K562 (cell line): ENCODE measurements around the gene VPS18. TPM values are rescaled to one million over a fixed set of nuclear protein-coding genes. Genes with fewer than 3 reads are reported as not detected.
A peak's percentile ranks its signal among the peaks of the same experiment; 100 is the strongest.

Source experiments
- HNRNPL ChIP-seq: fragments of 200-400 bp; formaldehyde crosslinking; IDR thresholded peaks from 2 replicates; pipeline ENCODE4 v1.6.1; 2017; ENCODE audit warnings: low read depth, mild to moderate bottlenecking, low read length
- JUNB ChIP-seq: fragments of 450-650 bp; formaldehyde crosslinking; conservative IDR thresholded peaks from 2 replicates; pipeline ENCODE4 v1.4.0; 2020; ENCODE audit warnings: mild to moderate bottlenecking
- LARP7 ChIP-seq: fragments of 450-650 bp; IDR thresholded peaks from 2 replicates; pipeline ENCODE4 v1.6.1; 2016
- PHF8 ChIP-seq: fragments of 200-600 bp; sonication (generic); IDR thresholded peaks from 2 replicates; pipeline ENCODE4 v1.6.1; 2012; ENCODE audit warnings: mixed run types, mild to moderate bottlenecking, inconsistent platforms, low read length, moderate library complexity, borderline replicate concordance
- POLR2G ChIP-seq: fragments of 200-400 bp; formaldehyde crosslinking; IDR thresholded peaks from 2 replicates; pipeline ENCODE4 v1.6.1; 2017; ENCODE audit warnings: low read depth, mild to moderate bottlenecking, antibody characterized with exemption, low read length, moderate library complexity
- RAD21 ChIP-seq, 2 experiments: fragments of 250-450 bp in 1 of 2; fragments of 450-650 bp in 1 of 2; sonication (Bioruptor Pico) in 1 of 2; formaldehyde crosslinking in 1 of 2; IDR thresholded peaks in 1 of 2; conservative IDR thresholded peaks in 1 of 2; 2 replicates each; pipeline versions ENCODE4 v1.4.0 to v1.8.0; 2020 to 2022; ENCODE audit warnings: mild to moderate bottlenecking in 2 of 2, moderate library complexity in 1 of 2
- ZBTB7A ChIP-seq: IDR thresholded peaks from 2 replicates; pipeline ENCODE4 v1.6.1; 2011; ENCODE audit warnings: low read depth, mild to moderate bottlenecking, low read length, moderate library complexity, borderline replicate concordance; ENCODE audit not compliant: control insufficient read depth
- ZFPM2 ChIP-seq: fragments of 250-450 bp; sonication (Bioruptor Pico); IDR thresholded peaks from 2 replicates; pipeline ENCODE4 v1.5.1; 2022; ENCODE audit warnings: mild to moderate bottlenecking
- ZNF175 ChIP-seq: fragments of 200-800 bp; sonication (Bioruptor generic); IDR thresholded peaks from 2 replicates; pipeline ENCODE4 v1.6.1; 2016; ENCODE audit warnings: low read depth, mild to moderate bottlenecking, missing genetic modification characterization, missing compliant biosample characterization
- polyA plus RNA-seq, 8 experiments: library from polyadenylated mRNA; depleted of rRNA in 4 of 8; stranded (reverse) in 5 of 8; unstranded in 3 of 8; fragments of >200 nt; fragmentation: Nextera tagmentation in 2 of 8; fragmentation: Illumina TruSeq in 1 of 8; extraction: Ambion mirVana in 2 of 8; extraction: Trizol in 1 of 8; gene quantifications; 2 replicates each; pipeline versions ENCODE4 v1.2.1 to v1.2.3, GENCODE V29; 2011 to 2014; ENCODE audit warnings: inconsistent platforms in 1 of 8, missing spikeins in 1 of 8
- total RNA-seq, 7 experiments: library from RNA; depleted of rRNA in 6 of 7; stranded (reverse); fragments of >200 nt in 6 of 7; fragmentation: Illumina TruSeq in 2 of 7; extraction: Trizol in 2 of 7; gene quantifications; 2 replicates each; pipeline versions ENCODE4 v1.2.1 to v1.2.3, GENCODE V29; 2011 to 2021; ENCODE audit warnings: low replicate concordance in 1 of 7
- TF ChIP-seq, protein P1 (sequence below): sonication (generic); formaldehyde crosslinking; IDR thresholded peaks from 2 replicates; pipeline ENCODE4 v1.8.0; 2022; ENCODE audit warnings: mild to moderate bottlenecking, missing genetic modification reagents
- TF ChIP-seq, protein P2 (sequence below): fragments of 450-650 bp; IDR thresholded peaks from 2 replicates; pipeline ENCODE4 v1.6.1; 2018; ENCODE audit not compliant: partially characterized antibody
- TF ChIP-seq, protein P3 (sequence below): fragments of 250-450 bp; sonication (Bioruptor Pico); IDR thresholded peaks from 2 replicates; pipeline ENCODE4 v1.4.0; 2020; ENCODE audit warnings: mild to moderate bottlenecking, moderate library complexity, borderline replicate concordance
- TF ChIP-seq, protein P4 (sequence below): sonication (generic); formaldehyde crosslinking; IDR thresholded peaks from 2 replicates; pipeline ENCODE4 v1.9.0; 2022; ENCODE audit warnings: mild to moderate bottlenecking, missing genetic modification reagents

The VPS18 gene
- total and polyA plus RNA-seq, 9 of the 15 experiments (the other 6 are each of a cell fraction or from before 2014, with no cell fraction given) = 0.73 to 19.9 (median 8.5) TPM

DNA sequence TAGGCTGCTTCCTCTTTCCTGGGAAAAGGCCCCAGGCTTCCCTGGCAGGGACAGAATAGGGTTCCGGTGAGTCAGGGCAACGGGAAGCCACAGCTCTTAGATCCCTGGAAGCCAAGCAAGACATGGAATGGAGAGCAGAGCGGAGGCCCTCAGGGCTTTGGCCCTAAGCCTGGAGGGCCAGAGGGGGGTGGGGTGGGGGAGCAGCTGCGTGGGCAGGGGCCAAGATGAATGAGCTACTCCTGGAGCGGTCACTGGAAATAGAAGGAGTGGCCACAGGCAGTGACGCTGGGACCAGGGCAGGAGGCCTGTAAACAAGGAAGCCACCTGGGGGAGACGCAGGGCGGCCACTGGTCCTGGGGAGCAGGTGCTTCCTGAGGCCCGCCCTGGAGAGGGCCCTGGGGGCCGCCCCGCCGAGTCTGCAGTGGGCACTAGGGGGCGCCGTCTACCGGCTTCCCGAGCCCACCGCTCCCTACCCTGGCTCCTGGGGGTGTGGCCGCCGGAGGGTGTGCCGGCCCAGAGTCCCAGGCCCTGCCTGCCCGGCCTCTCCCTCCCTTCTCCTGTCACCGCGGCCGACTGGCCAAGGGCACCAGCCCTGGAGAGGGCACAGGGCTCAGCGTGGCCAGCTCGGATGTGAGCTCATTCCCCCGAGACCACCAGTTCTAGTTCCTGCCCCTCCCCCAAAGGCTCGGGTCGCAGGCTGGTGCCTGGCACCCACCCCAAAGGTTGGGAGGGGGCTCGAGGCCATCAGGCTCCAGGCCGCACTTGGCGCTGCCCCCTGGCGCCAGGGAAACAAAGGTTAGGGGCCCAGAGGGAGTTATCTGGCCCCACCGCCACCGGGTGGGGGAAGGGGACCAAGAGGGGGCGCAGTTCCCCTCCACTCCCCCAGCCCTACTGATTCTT is 12.1 kb downstream of the VPS18 start (continued):
- TF ChIP-seq, protein P1, sequence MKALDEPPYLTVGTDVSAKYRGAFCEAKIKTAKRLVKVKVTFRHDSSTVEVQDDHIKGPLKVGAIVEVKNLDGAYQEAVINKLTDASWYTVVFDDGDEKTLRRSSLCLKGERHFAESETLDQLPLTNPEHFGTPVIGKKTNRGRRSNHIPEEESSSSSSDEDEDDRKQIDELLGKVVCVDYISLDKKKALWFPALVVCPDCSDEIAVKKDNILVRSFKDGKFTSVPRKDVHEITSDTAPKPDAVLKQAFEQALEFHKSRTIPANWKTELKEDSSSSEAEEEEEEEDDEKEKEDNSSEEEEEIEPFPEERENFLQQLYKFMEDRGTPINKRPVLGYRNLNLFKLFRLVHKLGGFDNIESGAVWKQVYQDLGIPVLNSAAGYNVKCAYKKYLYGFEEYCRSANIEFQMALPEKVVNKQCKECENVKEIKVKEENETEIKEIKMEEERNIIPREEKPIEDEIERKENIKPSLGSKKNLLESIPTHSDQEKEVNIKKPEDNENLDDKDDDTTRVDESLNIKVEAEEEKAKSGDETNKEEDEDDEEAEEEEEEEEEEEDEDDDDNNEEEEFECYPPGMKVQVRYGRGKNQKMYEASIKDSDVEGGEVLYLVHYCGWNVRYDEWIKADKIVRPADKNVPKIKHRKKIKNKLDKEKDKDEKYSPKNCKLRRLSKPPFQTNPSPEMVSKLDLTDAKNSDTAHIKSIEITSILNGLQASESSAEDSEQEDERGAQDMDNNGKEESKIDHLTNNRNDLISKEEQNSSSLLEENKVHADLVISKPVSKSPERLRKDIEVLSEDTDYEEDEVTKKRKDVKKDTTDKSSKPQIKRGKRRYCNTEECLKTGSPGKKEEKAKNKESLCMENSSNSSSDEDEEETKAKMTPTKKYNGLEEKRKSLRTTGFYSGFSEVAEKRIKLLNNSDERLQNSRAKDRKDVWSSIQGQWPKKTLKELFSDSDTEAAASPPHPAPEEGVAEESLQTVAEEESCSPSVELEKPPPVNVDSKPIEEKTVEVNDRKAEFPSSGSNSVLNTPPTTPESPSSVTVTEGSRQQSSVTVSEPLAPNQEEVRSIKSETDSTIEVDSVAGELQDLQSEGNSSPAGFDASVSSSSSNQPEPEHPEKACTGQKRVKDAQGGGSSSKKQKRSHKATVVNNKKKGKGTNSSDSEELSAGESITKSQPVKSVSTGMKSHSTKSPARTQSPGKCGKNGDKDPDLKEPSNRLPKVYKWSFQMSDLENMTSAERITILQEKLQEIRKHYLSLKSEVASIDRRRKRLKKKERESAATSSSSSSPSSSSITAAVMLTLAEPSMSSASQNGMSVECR (CRISPR knock-in tag) = peak; percentile 75
- TF ChIP-seq RAD21 (CRISPR knock-in tag; conservative IDR thresholded peaks at IDR 0.05 in 1 of 2, IDR thresholded peaks at IDR 0.05 in 1 of 2) (peak; percentile 82 to 87), POLR2G (peak; percentile 72), ZFPM2 (CRISPR knock-in tag) (0 out of 2 replicates have a peak, but pooled peaks have one; percentile 48), LARP7 (0 out of 2 replicates have a peak, but pooled peaks have one; percentile 16), ZNF175 (CRISPR knock-in tag) (no peak), PHF8 (peak; percentile 24; the same call in 1 of the 2 replicates), JUNB (CRISPR knock-in tag) (no peak), ZBTB7A (peak; percentile 73), HNRNPL (peak; percentile 89)
- TF ChIP-seq, protein P2, sequence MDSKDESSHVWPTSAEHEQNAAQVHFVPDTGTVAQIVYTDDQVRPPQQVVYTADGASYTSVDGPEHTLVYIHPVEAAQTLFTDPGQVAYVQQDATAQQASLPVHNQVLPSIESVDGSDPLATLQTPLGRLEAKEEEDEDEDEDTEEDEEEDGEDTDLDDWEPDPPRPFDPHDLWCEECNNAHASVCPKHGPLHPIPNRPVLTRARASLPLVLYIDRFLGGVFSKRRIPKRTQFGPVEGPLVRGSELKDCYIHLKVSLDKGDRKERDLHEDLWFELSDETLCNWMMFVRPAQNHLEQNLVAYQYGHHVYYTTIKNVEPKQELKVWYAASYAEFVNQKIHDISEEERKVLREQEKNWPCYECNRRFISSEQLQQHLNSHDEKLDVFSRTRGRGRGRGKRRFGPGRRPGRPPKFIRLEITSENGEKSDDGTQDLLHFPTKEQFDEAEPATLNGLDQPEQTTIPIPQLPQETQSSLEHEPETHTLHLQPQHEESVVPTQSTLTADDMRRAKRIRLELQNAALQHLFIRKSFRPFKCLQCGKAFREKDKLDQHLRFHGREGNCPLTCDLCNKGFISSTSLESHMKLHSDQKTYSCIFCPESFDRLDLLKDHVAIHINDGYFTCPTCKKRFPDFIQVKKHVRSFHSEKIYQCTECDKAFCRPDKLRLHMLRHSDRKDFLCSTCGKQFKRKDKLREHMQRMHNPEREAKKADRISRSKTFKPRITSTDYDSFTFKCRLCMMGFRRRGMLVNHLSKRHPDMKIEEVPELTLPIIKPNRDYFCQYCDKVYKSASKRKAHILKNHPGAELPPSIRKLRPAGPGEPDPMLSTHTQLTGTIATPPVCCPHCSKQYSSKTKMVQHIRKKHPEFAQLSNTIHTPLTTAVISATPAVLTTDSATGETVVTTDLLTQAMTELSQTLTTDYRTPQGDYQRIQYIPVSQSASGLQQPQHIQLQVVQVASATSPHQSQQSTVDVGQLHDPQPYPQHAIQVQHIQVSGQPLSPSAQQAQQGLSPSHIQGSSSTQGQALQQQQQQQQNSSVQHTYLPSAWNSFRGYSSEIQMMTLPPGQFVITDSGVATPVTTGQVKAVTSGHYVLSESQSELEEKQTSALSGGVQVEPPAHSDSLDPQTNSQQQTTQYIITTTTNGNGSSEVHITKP = peak; percentile 10
- TF ChIP-seq, protein P3, sequence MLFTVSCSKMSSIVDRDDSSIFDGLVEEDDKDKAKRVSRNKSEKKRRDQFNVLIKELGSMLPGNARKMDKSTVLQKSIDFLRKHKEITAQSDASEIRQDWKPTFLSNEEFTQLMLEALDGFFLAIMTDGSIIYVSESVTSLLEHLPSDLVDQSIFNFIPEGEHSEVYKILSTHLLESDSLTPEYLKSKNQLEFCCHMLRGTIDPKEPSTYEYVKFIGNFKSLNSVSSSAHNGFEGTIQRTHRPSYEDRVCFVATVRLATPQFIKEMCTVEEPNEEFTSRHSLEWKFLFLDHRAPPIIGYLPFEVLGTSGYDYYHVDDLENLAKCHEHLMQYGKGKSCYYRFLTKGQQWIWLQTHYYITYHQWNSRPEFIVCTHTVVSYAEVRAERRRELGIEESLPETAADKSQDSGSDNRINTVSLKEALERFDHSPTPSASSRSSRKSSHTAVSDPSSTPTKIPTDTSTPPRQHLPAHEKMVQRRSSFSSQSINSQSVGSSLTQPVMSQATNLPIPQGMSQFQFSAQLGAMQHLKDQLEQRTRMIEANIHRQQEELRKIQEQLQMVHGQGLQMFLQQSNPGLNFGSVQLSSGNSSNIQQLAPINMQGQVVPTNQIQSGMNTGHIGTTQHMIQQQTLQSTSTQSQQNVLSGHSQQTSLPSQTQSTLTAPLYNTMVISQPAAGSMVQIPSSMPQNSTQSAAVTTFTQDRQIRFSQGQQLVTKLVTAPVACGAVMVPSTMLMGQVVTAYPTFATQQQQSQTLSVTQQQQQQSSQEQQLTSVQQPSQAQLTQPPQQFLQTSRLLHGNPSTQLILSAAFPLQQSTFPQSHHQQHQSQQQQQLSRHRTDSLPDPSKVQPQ = no peak
- TF ChIP-seq, protein P4, sequence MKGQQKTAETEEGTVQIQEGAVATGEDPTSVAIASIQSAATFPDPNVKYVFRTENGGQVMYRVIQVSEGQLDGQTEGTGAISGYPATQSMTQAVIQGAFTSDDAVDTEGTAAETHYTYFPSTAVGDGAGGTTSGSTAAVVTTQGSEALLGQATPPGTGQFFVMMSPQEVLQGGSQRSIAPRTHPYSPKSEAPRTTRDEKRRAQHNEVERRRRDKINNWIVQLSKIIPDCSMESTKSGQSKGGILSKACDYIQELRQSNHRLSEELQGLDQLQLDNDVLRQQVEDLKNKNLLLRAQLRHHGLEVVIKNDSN (CRISPR knock-in tag) = peak; percentile 15; the same call in 1 of the 2 replicates
